Stimulated activated CD4-positive, alpha-beta T cell treated with anti-CD3 and anti-CD28 coated beads, Interleukin-12 subunit alpha, Interleukin-12 subunit beta, amount 100 ng/mL, for 4 hours (primary cell): ENCODE results near the gene HDAC3.

Experiments
- DNase-seq: peaks from one replicate; pipeline ENCODE4 v3.0.0-alpha.2; 2020

Gene HDAC3

GRCh38 chr5:141636413-141637122 is at the start of gene HDAC3, which contains the start of gene RELL2:
HDAC3 (minus strand) TSS chr5:141636849; CDS start chr5:141636790, 59 bp downstream.
RELL2 (plus strand) TSS chr5:141636997; CDS start chr5:141638226, 1,229 bp downstream.
- DNase-seq = peak; percentile 96

GRCh38 chr5:141685591-141685990 is 48.9 kb upstream of the HDAC3 start:
- DNase-seq = no peak

- DNase-seq = no peak
Measured at GRCh38 chr5:141683596-141684141, 47.0 kb upstream of the HDAC3 start.

GRCh38 chr5:141681695-141682641 is 45.3 kb upstream of the HDAC3 start, which contains the start of gene ARAP3:
ARAP3 (minus strand) TSS chr5:141682230; CDS start chr5:141680486, 1,744 bp downstream.
- peak; percentile 40 for DNase-seq

- no peak for DNase-seq
Measured at GRCh38 chr5:141681295-141681694, 44.6 kb upstream of the HDAC3 start.

- no peak for DNase-seq
Measured at GRCh38 chr5:141680751-141681201, 44.1 kb upstream of the HDAC3 start.

- no peak for DNase-seq
Measured at GRCh38 chr5:141680178-141680577, 43.5 kb upstream of the HDAC3 start.

- DNase-seq = no peak
Measured at GRCh38 chr5:141677415-141677814, 40.8 kb upstream of the HDAC3 start.

GRCh38 chr5:141675672-141676071 is 39.0 kb upstream of the HDAC3 start:
- DNase-seq = no peak

GRCh38 chr5:141674747-141675146 is 38.1 kb upstream of the HDAC3 start:
- no peak for DNase-seq

GRCh38 chr5:141672841-141673813 is 36.5 kb upstream of the HDAC3 start:
- no peak for DNase-seq

- DNase-seq = no peak
Measured at GRCh38 chr5:141672071-141672840, 35.6 kb upstream of the HDAC3 start.

GRCh38 chr5:141669520-141669919 is 32.9 kb upstream of the HDAC3 start:
- no peak for DNase-seq

- DNase-seq = no peak
Measured at GRCh38 chr5:141668601-141669265, 32.1 kb upstream of the HDAC3 start.

- no peak for DNase-seq
Measured at GRCh38 chr5:141665995-141666940, 29.6 kb upstream of the HDAC3 start.

- peak; percentile 71 for DNase-seq
Measured at GRCh38 chr5:141664733-141665461, 28.2 kb upstream of the HDAC3 start.

GRCh38 chr5:141663506-141663905 is 26.9 kb upstream of the HDAC3 start:
- no peak for DNase-seq

- no peak for DNase-seq
Measured at GRCh38 chr5:141662028-141662427, 25.4 kb upstream of the HDAC3 start.
